NCI-H82 (cell line): Measurements from ENCODE around the gene CFAP99.

Experiments used
- DNase-seq: peaks from one replicate; lab custom pipeline; 2025; lab: John Stamatoyannopoulos, UW

CFAP99 gene

GRCh38 chr4:2412534-2412884 is 6.2 kb upstream of the CFAP99 start:
- DNase-seq = no peak

GRCh38 chr4:2412885-2413716 is 5.7 kb upstream of the CFAP99 start:
- peak; percentile 7 for DNase-seq

- no peak for DNase-seq
Measured at GRCh38 chr4:2413821-2414610, 4.7 kb upstream of the CFAP99 start.

GRCh38 chr4:2415213-2415612 is 3.5 kb upstream of the CFAP99 start:
- DNase-seq = no peak

GRCh38 chr4:2415881-2416563 is 2.7 kb upstream of the CFAP99 start:
- DNase-seq = no peak

- DNase-seq = peak; percentile 54
Measured at GRCh38 chr4:2416564-2417225, 2.1 kb upstream of the CFAP99 start.

- DNase-seq = peak; percentile 17
Measured at GRCh38 chr4:2417226-2417764, 1.5 kb upstream of the CFAP99 start.

GRCh38 chr4:2417765-2418649 is 748 bp upstream of the CFAP99 start, which contains the start of gene ZFYVE28:
ZFYVE28 (minus strand) TSS chr4:2418645; CDS start chr4:2418323, 322 bp downstream.
- peak; percentile 31 for DNase-seq

GRCh38 chr4:2419814-2420213 is 1.1 kb downstream of the CFAP99 start:
- peak; percentile 7 for DNase-seq

GRCh38 chr4:2421928-2422327 is 3.2 kb downstream of the CFAP99 start:
- no peak for DNase-seq

- no peak for DNase-seq
Measured at GRCh38 chr4:2423066-2423465, 4.3 kb downstream of the CFAP99 start.

- DNase-seq = no peak
Measured at GRCh38 chr4:2423695-2424094, 4.9 kb downstream of the CFAP99 start.

GRCh38 chr4:2424581-2424980 is 5.8 kb downstream of the CFAP99 start:
- no peak for DNase-seq

- no peak for DNase-seq
Measured at GRCh38 chr4:2425386-2426068, 6.8 kb downstream of the CFAP99 start.

- no peak for DNase-seq
Measured at GRCh38 chr4:2426069-2426397, 7.3 kb downstream of the CFAP99 start.

- no peak for DNase-seq
Measured at GRCh38 chr4:2426711-2427275, 8.0 kb downstream of the CFAP99 start.

- DNase-seq = no peak
Measured at GRCh38 chr4:2427383-2428334, 8.9 kb downstream of the CFAP99 start.

GRCh38 chr4:2428496-2429213 is 9.9 kb downstream of the CFAP99 start:
- no peak for DNase-seq
